ENCODE measurements around the gene UGT2B11.
"Not testable (repeated sequence)": the region's sequence is repeated elsewhere in the genome, so short reads cannot be mapped to it uniquely, and the experiment has no call there.

DNA sequence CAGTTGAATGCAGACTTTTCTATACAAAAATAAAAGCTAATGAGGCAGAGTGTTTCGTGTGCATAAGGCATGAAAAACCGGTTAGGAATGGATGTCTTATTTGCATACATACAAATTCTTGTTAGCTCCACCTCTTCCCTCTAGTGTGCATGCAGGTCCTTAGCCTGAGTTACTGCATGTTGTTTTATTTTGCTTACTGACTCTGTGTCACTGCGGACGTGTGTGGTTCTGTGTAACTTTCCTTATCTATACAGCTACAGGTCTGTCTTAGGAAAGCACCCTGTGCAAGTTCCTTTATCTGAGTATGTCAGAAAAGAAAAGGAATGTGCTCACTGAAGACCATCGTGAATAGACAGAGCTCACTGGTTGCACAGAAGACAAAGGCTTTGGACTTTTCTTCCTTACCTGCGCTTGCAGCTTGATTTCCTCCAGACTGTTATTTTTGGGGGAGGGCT, 35.8 kb downstream of the UGT2B11 start:
- TF ChIP-seq EZH2 (IDR thresholded peaks at IDR 0.05; ENCODE audit: borderline replicate concordance, low read length): not testable (repeated sequence)
- TF ChIP-seq, protein P1, sequence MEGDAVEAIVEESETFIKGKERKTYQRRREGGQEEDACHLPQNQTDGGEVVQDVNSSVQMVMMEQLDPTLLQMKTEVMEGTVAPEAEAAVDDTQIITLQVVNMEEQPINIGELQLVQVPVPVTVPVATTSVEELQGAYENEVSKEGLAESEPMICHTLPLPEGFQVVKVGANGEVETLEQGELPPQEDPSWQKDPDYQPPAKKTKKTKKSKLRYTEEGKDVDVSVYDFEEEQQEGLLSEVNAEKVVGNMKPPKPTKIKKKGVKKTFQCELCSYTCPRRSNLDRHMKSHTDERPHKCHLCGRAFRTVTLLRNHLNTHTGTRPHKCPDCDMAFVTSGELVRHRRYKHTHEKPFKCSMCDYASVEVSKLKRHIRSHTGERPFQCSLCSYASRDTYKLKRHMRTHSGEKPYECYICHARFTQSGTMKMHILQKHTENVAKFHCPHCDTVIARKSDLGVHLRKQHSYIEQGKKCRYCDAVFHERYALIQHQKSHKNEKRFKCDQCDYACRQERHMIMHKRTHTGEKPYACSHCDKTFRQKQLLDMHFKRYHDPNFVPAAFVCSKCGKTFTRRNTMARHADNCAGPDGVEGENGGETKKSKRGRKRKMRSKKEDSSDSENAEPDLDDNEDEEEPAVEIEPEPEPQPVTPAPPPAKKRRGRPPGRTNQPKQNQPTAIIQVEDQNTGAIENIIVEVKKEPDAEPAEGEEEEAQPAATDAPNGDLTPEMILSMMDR (IDR thresholded peaks at IDR 0.05; ENCODE audit: low read length): not testable (repeated sequence)
